ENCODE measurements around the gene CCNB1IP1.

DNA sequence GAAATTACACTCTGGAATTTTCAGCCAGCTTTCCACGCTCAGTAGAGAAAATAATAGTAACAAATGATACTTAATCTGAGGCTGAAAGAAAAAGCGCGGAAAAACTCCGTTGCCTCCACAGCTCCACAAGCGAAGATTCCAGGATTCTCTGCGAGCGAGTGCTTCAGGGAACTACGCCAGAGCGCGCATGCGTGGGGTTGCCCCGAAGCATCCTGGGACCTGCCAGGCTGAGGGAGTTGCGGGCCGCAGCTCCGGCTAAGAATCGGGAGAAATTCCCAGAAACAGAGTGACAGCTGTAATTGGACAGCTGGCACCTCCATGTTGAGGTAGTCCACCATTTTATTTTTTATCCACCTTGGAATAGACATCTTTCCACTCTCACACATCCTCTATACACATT, 15.4 kb downstream of the CCNB1IP1 start:
- TF ChIP-seq, protein P1, sequence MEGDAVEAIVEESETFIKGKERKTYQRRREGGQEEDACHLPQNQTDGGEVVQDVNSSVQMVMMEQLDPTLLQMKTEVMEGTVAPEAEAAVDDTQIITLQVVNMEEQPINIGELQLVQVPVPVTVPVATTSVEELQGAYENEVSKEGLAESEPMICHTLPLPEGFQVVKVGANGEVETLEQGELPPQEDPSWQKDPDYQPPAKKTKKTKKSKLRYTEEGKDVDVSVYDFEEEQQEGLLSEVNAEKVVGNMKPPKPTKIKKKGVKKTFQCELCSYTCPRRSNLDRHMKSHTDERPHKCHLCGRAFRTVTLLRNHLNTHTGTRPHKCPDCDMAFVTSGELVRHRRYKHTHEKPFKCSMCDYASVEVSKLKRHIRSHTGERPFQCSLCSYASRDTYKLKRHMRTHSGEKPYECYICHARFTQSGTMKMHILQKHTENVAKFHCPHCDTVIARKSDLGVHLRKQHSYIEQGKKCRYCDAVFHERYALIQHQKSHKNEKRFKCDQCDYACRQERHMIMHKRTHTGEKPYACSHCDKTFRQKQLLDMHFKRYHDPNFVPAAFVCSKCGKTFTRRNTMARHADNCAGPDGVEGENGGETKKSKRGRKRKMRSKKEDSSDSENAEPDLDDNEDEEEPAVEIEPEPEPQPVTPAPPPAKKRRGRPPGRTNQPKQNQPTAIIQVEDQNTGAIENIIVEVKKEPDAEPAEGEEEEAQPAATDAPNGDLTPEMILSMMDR (IDR thresholded peaks at IDR 0.05), result no peak
- TF ChIP-seq POLR2A (IDR thresholded peaks at IDR 0.05), result no peak

Data from lower leg skin (tissue), 3 donors.